Ishikawa (cell line): Measurements from ENCODE around the gene ASXL1.

Experiments used
- CEBPB ChIP-seq: IDR thresholded peaks from 2 replicates; pipeline ENCODE4 v1.6.1; 2012
- CREB1 ChIP-seq: IDR thresholded peaks from 2 replicates; pipeline ENCODE4 v1.6.1; 2012; ENCODE audit warnings: low read depth
- EGR1 ChIP-seq: IDR thresholded peaks from 2 replicates; pipeline ENCODE4 v1.6.1; 2012
- EP300 ChIP-seq: IDR thresholded peaks from 2 replicates; pipeline ENCODE4 v1.6.1; 2012; ENCODE audit warnings: borderline replicate concordance
- FOXM1 ChIP-seq: IDR thresholded peaks from 2 replicates; pipeline ENCODE4 v1.6.1; 2012; ENCODE audit warnings: low read depth, borderline replicate concordance
- NFIC ChIP-seq: IDR thresholded peaks from 2 replicates; pipeline ENCODE4 v1.6.1; 2012
- RAD21 ChIP-seq: IDR thresholded peaks from 2 replicates; pipeline ENCODE4 v1.6.1; 2012; ENCODE audit warnings: low read depth
- REST ChIP-seq: IDR thresholded peaks from 2 replicates; pipeline ENCODE4 v1.6.1; 2012; ENCODE audit warnings: low read depth, mild to moderate bottlenecking
- TAF1 ChIP-seq: IDR thresholded peaks from 2 replicates; pipeline ENCODE4 v1.6.1; 2012; ENCODE audit warnings: low read depth, mild to moderate bottlenecking
- TCF12 ChIP-seq: IDR thresholded peaks from 2 replicates; pipeline ENCODE4 v1.6.1; 2012; ENCODE audit warnings: low read depth
- TEAD4 ChIP-seq: IDR thresholded peaks from 2 replicates; pipeline ENCODE4 v1.6.1; 2012
- USF1 ChIP-seq: IDR thresholded peaks from 2 replicates; pipeline ENCODE4 v1.6.1; 2012
- YY1 ChIP-seq: IDR thresholded peaks from 2 replicates; pipeline ENCODE4 v1.6.1; 2012; ENCODE audit warnings: low read depth
- ZBTB7A ChIP-seq: IDR thresholded peaks from 2 replicates; pipeline ENCODE4 v1.6.1; 2012; ENCODE audit warnings: low read depth
- TF ChIP-seq, protein P1 (sequence below): IDR thresholded peaks from 2 replicates; pipeline ENCODE4 v1.6.1; 2012

The ASXL1 gene

DNA sequence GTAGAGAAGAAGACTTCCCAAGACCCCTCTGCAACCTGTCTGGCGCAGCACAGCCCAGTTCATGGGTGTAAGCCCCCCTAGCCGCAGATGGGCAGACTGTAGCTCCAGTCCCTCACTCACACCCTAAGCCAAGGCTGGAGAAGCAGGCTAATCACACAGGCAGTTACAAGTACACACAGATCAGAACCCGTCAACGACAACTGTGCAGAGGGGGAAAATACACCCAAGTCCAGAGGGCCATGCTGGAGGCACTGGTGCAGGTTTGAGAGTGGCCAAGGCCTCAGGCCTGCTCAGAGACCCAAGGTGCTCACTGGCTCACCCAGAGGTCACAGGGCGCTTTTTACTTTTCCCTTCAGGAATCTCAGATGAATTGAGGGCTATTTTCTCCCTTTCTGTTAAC is 120.9 kb downstream of the ASXL1 start:
- no peak for TF ChIP-seq TEAD4
- TF ChIP-seq, protein P1, sequence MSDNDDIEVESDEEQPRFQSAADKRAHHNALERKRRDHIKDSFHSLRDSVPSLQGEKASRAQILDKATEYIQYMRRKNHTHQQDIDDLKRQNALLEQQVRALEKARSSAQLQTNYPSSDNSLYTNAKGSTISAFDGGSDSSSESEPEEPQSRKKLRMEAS, result no peak
- TF ChIP-seq YY1, result no peak
- no peak for TF ChIP-seq FOXM1
- TF ChIP-seq ZBTB7A, result no peak
- no peak for TF ChIP-seq TCF12
- no peak for TF ChIP-seq TAF1
- TF ChIP-seq CREB1, result no peak
- TF ChIP-seq RAD21, result no peak
- TF ChIP-seq EP300, result no peak
- no peak for TF ChIP-seq EGR1
- TF ChIP-seq NFIC, result no peak
- TF ChIP-seq REST, result no peak

DNA sequence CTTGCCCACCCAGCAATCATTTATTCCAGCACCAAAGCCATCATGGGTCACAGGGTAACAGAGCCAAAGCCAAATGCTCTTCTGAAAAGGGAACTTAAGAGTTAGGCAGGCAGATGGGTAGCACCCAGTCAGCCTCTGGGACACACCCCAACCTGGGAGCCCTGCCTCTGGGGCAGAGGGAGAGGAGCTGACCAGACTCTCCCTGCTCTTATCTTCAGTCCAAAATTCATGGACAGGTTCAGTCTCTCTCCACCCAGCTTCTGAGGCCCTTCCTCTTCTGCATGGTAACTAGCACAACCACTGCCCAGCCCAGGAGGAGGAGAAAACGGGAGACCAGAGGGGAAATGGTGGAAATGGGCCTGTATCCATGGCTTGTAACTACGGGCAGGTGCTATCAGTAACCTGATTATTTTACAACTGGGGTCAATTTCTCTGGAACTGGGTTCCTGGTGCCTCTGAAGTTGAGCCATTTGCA is 121.6 kb downstream of the ASXL1 start:
- TF ChIP-seq YY1, result no peak
- TF ChIP-seq EP300, result no peak
- no peak for TF ChIP-seq RAD21
- TF ChIP-seq CREB1, result no peak
- TF ChIP-seq CEBPB, result no peak
- no peak for TF ChIP-seq USF1
- no peak for TF ChIP-seq NFIC
- no peak for TF ChIP-seq TAF1

DNA sequence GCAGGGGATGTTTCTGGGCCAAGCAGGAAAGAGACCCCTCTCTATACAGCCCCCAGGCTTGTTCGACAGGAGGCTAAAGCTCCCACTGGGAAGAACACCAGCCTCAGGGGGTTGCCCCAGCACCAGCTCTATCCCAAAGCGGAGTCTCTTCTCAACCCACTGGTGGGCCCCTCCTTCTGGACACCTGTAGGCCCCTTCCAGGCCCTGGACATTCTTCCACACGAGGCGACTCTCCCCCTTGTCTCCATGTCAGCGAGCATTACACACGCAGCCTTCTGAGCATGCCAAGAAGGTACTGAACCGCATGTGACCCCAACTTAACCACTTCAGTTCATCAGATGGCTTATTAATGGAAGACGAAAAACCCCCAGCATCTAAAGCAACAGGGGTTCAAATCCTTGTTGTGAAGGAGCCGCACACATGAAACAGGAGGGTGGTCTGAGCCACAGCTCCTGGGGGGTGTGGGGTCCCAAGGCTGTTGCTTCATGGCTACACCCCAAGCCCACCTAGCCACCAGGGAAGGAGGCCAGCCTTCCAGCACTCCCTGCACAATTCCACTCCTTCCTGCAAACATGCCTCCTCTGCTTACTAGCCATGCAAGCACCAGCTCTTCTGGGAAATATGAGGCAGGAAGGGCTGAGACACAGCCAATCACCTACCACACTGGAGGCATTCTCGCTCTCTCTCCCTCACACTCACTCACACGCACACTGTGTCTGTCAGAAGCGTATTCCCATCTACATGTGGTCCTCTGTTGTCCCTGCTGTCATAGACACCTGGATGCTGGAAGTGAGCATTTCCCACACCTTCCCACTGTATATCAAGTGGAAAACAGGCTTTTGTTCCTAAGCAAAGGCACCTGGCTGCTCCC is 122.5 kb downstream of the ASXL1 start:
- TF ChIP-seq RAD21 (no peak), TCF12 (no peak), REST (no peak), NFIC (no peak), ZBTB7A (no peak), TEAD4 (no peak), EGR1 (no peak), EP300 (no peak), CEBPB (no peak), YY1 (no peak), TAF1 (no peak), FOXM1 (no peak), USF1 (no peak), CREB1 (no peak)
- TF ChIP-seq, protein P1, result no peak

- no peak for TF ChIP-seq EP300
- no peak for TF ChIP-seq RAD21
- TF ChIP-seq FOXM1, result no peak
- no peak for TF ChIP-seq CREB1
- no peak for TF ChIP-seq CEBPB
- no peak for TF ChIP-seq ZBTB7A
- no peak for TF ChIP-seq EGR1
- TF ChIP-seq YY1, result no peak
- no peak for TF ChIP-seq TCF12
- no peak for TF ChIP-seq REST
- no peak for TF ChIP-seq TAF1
- TF ChIP-seq, protein P1, result no peak
- TF ChIP-seq USF1, result no peak
- no peak for TF ChIP-seq TEAD4
- TF ChIP-seq NFIC, result no peak
These were observed 123.4 kb downstream of the ASXL1 start for GRCh38 chr20:32481311-32482142.
